ENCODE measurements around the gene RDH11. TPM values are rescaled to one million over a fixed set of nuclear protein-coding genes. Genes with fewer than 3 reads are reported as not detected.
"Not testable (repeated sequence)": the region's sequence is repeated elsewhere in the genome, so short reads cannot be mapped to it uniquely, and the experiment has no call there.

Gene RDH11
- total RNA-seq, 1 experiment from 2014 or later = 125 TPM

DNA sequence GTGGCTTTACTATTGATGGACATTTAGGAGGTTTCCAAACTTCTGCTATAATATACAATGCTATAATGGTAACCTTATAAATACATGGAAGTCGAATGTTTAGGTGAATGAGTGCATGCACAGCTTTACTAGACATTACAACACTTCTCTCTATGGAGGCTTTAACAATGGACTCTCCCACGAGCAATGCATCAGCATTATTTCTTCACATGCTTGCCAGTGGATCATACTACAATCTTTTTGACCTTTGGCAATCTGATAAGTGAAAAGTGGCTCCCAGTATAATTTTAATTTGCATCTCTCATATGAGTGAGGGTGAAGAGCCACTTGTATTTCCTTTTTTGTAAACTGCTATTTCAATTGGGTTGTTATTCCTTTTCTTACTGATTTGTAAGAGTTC lies 24.3 kb upstream of the RDH11 start:
- TF ChIP-seq EZH2 (IDR thresholded peaks at IDR 0.05; ENCODE audit: low read length, unreplicated experiment) = no peak
- TF ChIP-seq EZH2phosphoT487 (IDR thresholded peaks at IDR 0.05; ENCODE audit: borderline replicate concordance, low read length) = no peak
- TF ChIP-seq, protein P1, sequence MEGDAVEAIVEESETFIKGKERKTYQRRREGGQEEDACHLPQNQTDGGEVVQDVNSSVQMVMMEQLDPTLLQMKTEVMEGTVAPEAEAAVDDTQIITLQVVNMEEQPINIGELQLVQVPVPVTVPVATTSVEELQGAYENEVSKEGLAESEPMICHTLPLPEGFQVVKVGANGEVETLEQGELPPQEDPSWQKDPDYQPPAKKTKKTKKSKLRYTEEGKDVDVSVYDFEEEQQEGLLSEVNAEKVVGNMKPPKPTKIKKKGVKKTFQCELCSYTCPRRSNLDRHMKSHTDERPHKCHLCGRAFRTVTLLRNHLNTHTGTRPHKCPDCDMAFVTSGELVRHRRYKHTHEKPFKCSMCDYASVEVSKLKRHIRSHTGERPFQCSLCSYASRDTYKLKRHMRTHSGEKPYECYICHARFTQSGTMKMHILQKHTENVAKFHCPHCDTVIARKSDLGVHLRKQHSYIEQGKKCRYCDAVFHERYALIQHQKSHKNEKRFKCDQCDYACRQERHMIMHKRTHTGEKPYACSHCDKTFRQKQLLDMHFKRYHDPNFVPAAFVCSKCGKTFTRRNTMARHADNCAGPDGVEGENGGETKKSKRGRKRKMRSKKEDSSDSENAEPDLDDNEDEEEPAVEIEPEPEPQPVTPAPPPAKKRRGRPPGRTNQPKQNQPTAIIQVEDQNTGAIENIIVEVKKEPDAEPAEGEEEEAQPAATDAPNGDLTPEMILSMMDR (conservative IDR thresholded peaks at IDR 0.05; ENCODE audit: low read depth, low read length) = no peak
- Histone ChIP-seq H3K79me2 (ENCODE audit: low read length) (no peaks in the 10 kb centered on the region), H3K9me3 (ENCODE audit: low read length) (no peaks in the 10 kb centered on the region), H3K27ac (ENCODE audit: low read length) (no peak overlapping the region), H3K4me1 (ENCODE audit: insufficient read depth, low read length) (no peaks in the 10 kb centered on the region), H4K20me1 (ENCODE audit: low read length) (no peaks in the 10 kb centered on the region), H3K36me3 (ENCODE audit: low read depth, low read length) (no peaks in the 10 kb centered on the region), H3K9me2 (replicated peaks; ENCODE audit: low read length) (no peaks in the 10 kb centered on the region), H3K27me3 (ENCODE audit: low read length) (no peaks in the 10 kb centered on the region), H3F3A (ENCODE audit: low read length, unreplicated experiment) (no peaks in the 10 kb centered on the region), H2AFZ (ENCODE audit: low read length) (no peak overlapping the region), H3K9ac (ENCODE audit: low read length) (no peak overlapping the region), H3K4me2 (ENCODE audit: low read length) (no peak overlapping the region), H3K4me3 (ENCODE audit: low read length) (no peak overlapping the region)
- BruUV-seq (replicated peaks) = no TSS peak
- ChIA-PET CTCF (no interaction called here), POLR2A (ENCODE audit: unreplicated experiment) (interaction anchor here (0.6 kb wide), 1 partner anchor 469 kb away, joined by 5 read pairs; no protein-coding TSS in a partner anchor)
- DNase-seq = no peak
- no peak for ATAC-seq
- intact Hi-C loops (cut with micrococcal nuclease) = no loop called here

- H2AFZ ChIP-seq (ENCODE audit: low read length); intact Hi-C loops (cut with micrococcal nuclease); H3K27me3 ChIP-seq (ENCODE audit: low read length); H3F3A ChIP-seq (ENCODE audit: low read length, unreplicated experiment); H3K4me2 ChIP-seq (ENCODE audit: low read length); DNase-seq; H3K36me3 ChIP-seq (ENCODE audit: low read depth, low read length); H3K9me2 ChIP-seq (replicated peaks; ENCODE audit: low read length); H3K4me3 ChIP-seq (ENCODE audit: low read length); ATAC-seq; H3K4me1 ChIP-seq (ENCODE audit: insufficient read depth, low read length); H3K27ac ChIP-seq (ENCODE audit: low read length); CTCF ChIA-PET; H4K20me1 ChIP-seq (ENCODE audit: low read length); H3K79me2 ChIP-seq (ENCODE audit: low read length); H3K9me3 ChIP-seq (ENCODE audit: low read length); BruUV-seq (replicated peaks); H3K9ac ChIP-seq (ENCODE audit: low read length): not testable (repeated sequence)
- POLR2A ChIA-PET (ENCODE audit: unreplicated experiment) = interaction anchor here (0.6 kb wide), 1 partner anchor 468 kb away, joined by 5 read pairs; no protein-coding TSS in a partner anchor
These were observed 23.8 kb upstream of the RDH11 start for GRCh38 chr14:67719385-67719784.

DNA sequence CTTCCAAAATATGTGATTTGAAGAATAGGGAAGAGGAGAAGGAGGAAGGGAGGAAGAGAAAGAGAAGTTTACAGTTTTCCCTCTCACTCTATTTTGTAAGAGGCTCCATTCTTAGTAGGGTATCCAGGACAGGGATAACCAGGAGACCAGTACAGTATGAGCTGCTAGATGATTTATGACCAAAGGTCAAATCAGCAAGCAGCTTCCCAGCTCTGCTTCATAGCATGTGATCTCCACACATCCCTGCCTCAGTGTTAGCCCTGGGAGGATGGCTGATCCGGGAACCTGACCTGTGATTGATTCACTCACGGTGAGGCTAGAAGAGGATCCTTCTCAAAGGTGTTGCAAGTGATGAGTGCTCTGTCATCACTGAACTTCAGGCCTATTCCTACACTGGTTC lies 22.7 kb upstream of the RDH11 start:
- CTCF ChIA-PET = no interaction called here
- H2AFZ ChIP-seq (ENCODE audit: low read length) = no peak overlapping the region
- no peak overlapping the region for H3K4me2 ChIP-seq (ENCODE audit: low read length)
- TF ChIP-seq EZH2 (IDR thresholded peaks at IDR 0.05; ENCODE audit: low read length, unreplicated experiment) (no peak), EZH2phosphoT487 (IDR thresholded peaks at IDR 0.05; ENCODE audit: borderline replicate concordance, low read length) (no peak)
- TF ChIP-seq, protein P1 (conservative IDR thresholded peaks at IDR 0.05; ENCODE audit: low read depth, low read length) = no peak
- POLR2A ChIA-PET (ENCODE audit: unreplicated experiment) = no interaction called here
- no peaks in the 10 kb centered on the region for H3K9me2 ChIP-seq (replicated peaks; ENCODE audit: low read length)
- no peaks in the 10 kb centered on the region for H3K27me3 ChIP-seq (ENCODE audit: low read length)
- H3K4me1 ChIP-seq (ENCODE audit: insufficient read depth, low read length) = no peaks in the 10 kb centered on the region
- intact Hi-C loops (cut with micrococcal nuclease) = no loop called here
- no peak overlapping the region for H3K9ac ChIP-seq (ENCODE audit: low read length)
- no peak overlapping the region for H3K27ac ChIP-seq (ENCODE audit: low read length)
- BruUV-seq (replicated peaks) = no TSS peak
- no peak for ATAC-seq
- no peaks in the 10 kb centered on the region for H3K36me3 ChIP-seq (ENCODE audit: low read depth, low read length)
- no peak overlapping the region for H3K4me3 ChIP-seq (ENCODE audit: low read length)
- H4K20me1 ChIP-seq (ENCODE audit: low read length) = no peaks in the 10 kb centered on the region
- H3K9me3 ChIP-seq (ENCODE audit: low read length) = no peaks in the 10 kb centered on the region
- no peaks in the 10 kb centered on the region for H3K79me2 ChIP-seq (ENCODE audit: low read length)
- no peaks in the 10 kb centered on the region for H3F3A ChIP-seq (ENCODE audit: low read length, unreplicated experiment)
- no peak for DNase-seq

Measured in PC-3 (cell line).